ENCODE measurements around the gene PDLIM3. TPM values are rescaled to one million over a fixed set of nuclear protein-coding genes. Genes with fewer than 3 reads are reported as not detected.
"Not testable (repeated sequence)": the region's sequence is repeated elsewhere in the genome, so short reads cannot be mapped to it uniquely, and the experiment has no call there.

PDLIM3 gene
- total RNA-seq, 1 experiment from 2014 or later = 6.2 TPM

GRCh38 chr4:185512516-185512915 lies 22.8 kb downstream of the PDLIM3 start:
- TF ChIP-seq ESRRA (CRISPR knock-in tag; IDR thresholded peaks at IDR 0.05; ENCODE audit: borderline replicate concordance) = no peak
- TF ChIP-seq ZNF512 (CRISPR knock-in tag; IDR thresholded peaks at IDR 0.05; ENCODE audit: borderline replicate concordance) = no peak
- no peak for TF ChIP-seq PRDM15 (CRISPR knock-in tag; IDR thresholded peaks at IDR 0.05)
- no peak for TF ChIP-seq RELA (CRISPR knock-in tag; IDR thresholded peaks at IDR 0.05; ENCODE audit: borderline replicate concordance)
- TF ChIP-seq PRRX2 (CRISPR knock-in tag; IDR thresholded peaks at IDR 0.05) = no peak
- no peak for TF ChIP-seq ATF6 (CRISPR knock-in tag; IDR thresholded peaks at IDR 0.05)
- Mint-ChIP-seq H3K4me3 (no peak overlapping the region), H3K27me3 (ENCODE audit: low read depth) (no peaks in the 10 kb centered on the region), H3K27ac (no peak overlapping the region), H3K9me3 (no peaks in the 10 kb centered on the region), H3K4me1 (no peaks in the 10 kb centered on the region), H3K36me3 (no peaks in the 10 kb centered on the region)
- no peak for DNase-seq (ENCODE audit: low spot score)
- CTCF ChIA-PET = interaction anchor here (1.2 to 2.0 kb wide), 2 partner anchors 85 to 384 kb away, joined by 4 to 5 read pairs; no protein-coding TSS in a partner anchor
- POLR2A ChIA-PET = no interaction called here
- no peak for ATAC-seq

GRCh38 chr4:185511243-185511642 lies 24.1 kb downstream of the PDLIM3 start:
- H3K9me3 Mint-ChIP-seq; H3K27ac Mint-ChIP-seq; DNase-seq (ENCODE audit: low spot score); H3K4me3 Mint-ChIP-seq; POLR2A ChIA-PET; ATAC-seq; H3K4me1 Mint-ChIP-seq; H3K27me3 Mint-ChIP-seq (ENCODE audit: low read depth); H3K36me3 Mint-ChIP-seq; CTCF ChIA-PET: not testable (repeated sequence)

GRCh38 chr4:185510806-185511205 lies 24.5 kb downstream of the PDLIM3 start:
- no peak overlapping the region for H3K4me3 Mint-ChIP-seq
- ChIA-PET POLR2A (no interaction called here), CTCF (no interaction called here)
- H3K27me3 Mint-ChIP-seq (ENCODE audit: low read depth) = no peaks in the 10 kb centered on the region
- no peak for DNase-seq (ENCODE audit: low spot score)
- no peak overlapping the region for H3K27ac Mint-ChIP-seq
- no peaks in the 10 kb centered on the region for H3K9me3 Mint-ChIP-seq
- no peaks in the 10 kb centered on the region for H3K36me3 Mint-ChIP-seq
- ATAC-seq = no peak
- no peaks in the 10 kb centered on the region for H3K4me1 Mint-ChIP-seq
- TF ChIP-seq ZMAT4 (CRISPR knock-in tag; IDR thresholded peaks at IDR 0.05) (no peak), SOX15 (CRISPR knock-in tag; IDR thresholded peaks at IDR 0.05) (no peak), TP53 (CRISPR knock-in tag; IDR thresholded peaks at IDR 0.05) (no peak), ZNF232 (CRISPR knock-in tag; IDR thresholded peaks at IDR 0.05) (no peak), ZNF263 (CRISPR knock-in tag; IDR thresholded peaks at IDR 0.05; ENCODE audit: low read depth) (no peak), TEAD4 (CRISPR knock-in tag; IDR thresholded peaks at IDR 0.05) (no peak), ZNF423 (CRISPR knock-in tag; IDR thresholded peaks at IDR 0.05) (no peak), PREB (CRISPR knock-in tag; IDR thresholded peaks at IDR 0.05; ENCODE audit: borderline replicate concordance) (no peak), ZNF121 (CRISPR knock-in tag; IDR thresholded peaks at IDR 0.05) (no peak), MLX (CRISPR knock-in tag; IDR thresholded peaks at IDR 0.05) (no peak), TCF7 (CRISPR knock-in tag; IDR thresholded peaks at IDR 0.05; ENCODE audit: low read depth) (no peak), HMGA2 (CRISPR knock-in tag; IDR thresholded peaks at IDR 0.05) (no peak), CBFB (CRISPR knock-in tag; IDR thresholded peaks at IDR 0.05; ENCODE audit: low read depth) (no peak), ZNF671 (CRISPR knock-in tag; IDR thresholded peaks at IDR 0.05) (no peak), KAT7 (CRISPR knock-in tag; IDR thresholded peaks at IDR 0.05; ENCODE audit: borderline replicate concordance) (no peak), NFE2L1 (CRISPR knock-in tag; IDR thresholded peaks at IDR 0.05) (no peak), ERG (CRISPR knock-in tag; IDR thresholded peaks at IDR 0.05) (no peak), FOXK1 (CRISPR knock-in tag; IDR thresholded peaks at IDR 0.05) (no peak)

All from WTC11 (cell line).